GM18511 (cell line): ENCODE results near the gene SSPN.

Experiments used
- ATAC-seq: cut with Tn5 transposase; IDR thresholded peaks from one replicate; pipeline ENCODE4 v1.9.1; 2021; ENCODE audit warnings: mild to moderate bottlenecking, moderate library complexity; ENCODE audit not compliant: unreplicated experiment

The SSPN gene

GRCh38 chr12:26281320-26281719, 85.9 kb downstream of the SSPN start:
- ATAC-seq = no peak

DNA sequence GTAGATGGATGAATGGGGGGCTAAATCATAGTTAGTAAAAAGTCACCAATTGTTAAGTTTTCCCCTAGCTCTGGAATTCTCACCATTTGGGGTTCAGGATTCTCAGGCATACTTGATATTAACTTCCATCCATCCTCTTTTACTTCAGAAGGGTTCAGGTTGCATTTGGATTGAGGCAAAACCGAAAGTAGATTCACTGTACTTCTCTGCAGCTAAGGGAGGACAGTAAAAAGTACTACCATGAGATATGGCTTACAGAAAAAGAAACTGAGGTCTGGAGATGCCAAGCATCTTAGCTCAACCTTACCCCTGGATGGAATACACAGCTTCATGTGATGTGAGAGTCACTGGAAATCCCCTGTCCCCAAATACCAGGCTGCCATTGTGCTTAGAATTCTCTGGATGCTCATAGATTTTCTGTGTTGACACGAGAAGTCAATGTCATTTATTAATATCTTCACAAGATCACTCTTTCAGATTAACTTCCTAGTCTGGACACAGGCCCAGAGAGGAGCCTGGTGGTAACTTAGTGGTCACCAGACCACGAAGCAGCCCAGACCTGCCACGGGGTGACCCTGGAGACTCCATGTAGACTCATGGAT, 87.1 kb downstream of the SSPN start:
- ATAC-seq = no peak

GRCh38 chr12:26283046-26283445, 87.7 kb downstream of the SSPN start:
- ATAC-seq = no peak

DNA sequence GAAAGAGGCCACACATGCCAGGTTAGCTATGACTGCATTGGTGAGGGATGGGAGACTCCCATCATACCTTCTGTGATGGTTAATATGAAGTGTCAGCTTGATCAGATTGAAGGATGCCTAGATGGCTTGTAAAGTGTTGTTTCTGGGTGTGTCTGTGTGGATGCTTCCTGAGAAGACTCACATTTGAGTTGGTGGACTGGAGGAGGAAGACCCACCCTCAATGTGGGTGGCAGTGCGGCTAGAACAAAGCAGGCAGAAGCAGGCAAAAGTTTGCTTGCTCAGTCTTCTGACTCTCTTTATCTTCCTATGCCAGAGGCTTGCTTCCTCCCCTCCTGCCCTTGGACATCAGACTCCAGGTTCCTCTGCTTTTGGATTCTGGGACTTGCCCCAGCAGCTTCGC, 88.2 kb downstream of the SSPN start:
- ATAC-seq = no peak

- no peak for ATAC-seq
Measured at GRCh38 chr12:26285401-26285800, 90.0 kb downstream of the SSPN start.

- no peak for ATAC-seq
Measured at GRCh38 chr12:26286186-26286585, 90.8 kb downstream of the SSPN start.

DNA sequence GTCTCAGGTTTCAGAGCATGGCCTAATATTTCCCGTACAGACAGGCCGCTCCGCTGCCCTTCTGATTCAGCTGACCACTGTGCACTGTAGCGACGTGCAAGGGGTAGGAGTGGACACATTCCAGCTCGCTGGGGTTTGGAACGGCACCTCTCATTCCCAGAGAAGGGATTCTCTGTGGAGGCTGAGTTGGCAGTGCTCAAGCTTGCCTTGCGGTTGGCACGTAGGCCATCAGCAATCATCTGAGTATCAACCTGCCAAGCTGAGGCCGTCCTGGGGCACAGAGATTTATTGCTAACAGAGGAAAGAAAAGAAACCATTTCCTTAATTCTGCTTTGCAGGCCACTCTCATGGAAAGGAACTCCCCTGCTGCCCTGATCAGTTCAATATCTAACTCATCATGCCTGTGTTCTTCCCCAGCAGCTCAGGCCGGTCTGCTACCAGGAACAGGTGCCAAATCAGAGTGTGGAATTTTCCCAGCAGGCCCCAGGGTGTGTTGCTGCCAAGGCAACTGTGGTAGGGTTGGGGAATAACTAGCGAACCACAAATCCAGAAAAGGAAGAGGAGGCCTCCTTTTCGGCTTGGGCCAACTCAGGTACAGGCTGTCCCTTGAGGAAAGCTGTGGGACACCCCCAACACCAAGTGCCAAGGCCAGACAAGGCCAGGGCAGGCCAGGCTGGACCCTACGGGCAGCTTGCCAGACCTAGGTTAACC, 92.5 kb downstream of the SSPN start:
- no peak for ATAC-seq

GRCh38 chr12:26290565-26290964, 95.2 kb downstream of the SSPN start:
- no peak for ATAC-seq

DNA sequence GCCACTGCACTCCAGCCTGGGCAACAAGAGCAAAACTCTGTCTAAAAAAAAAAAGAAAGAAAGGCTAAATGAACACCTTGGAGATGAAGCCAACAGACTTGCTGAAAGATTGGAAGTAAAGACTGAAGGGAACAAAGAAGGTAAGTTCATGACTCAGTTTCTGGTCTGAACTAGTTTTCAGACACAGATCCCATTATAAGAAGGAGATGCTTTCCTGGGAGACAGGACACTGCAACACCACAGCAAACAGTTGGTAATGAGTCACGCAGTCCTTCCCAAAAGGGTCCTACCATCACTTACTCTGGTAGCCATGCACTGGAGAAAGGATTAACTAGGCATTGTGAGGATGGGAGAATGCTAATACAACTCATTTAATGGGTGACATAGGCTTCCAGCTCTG, 97.2 kb downstream of the SSPN start:
- ATAC-seq = no peak

DNA sequence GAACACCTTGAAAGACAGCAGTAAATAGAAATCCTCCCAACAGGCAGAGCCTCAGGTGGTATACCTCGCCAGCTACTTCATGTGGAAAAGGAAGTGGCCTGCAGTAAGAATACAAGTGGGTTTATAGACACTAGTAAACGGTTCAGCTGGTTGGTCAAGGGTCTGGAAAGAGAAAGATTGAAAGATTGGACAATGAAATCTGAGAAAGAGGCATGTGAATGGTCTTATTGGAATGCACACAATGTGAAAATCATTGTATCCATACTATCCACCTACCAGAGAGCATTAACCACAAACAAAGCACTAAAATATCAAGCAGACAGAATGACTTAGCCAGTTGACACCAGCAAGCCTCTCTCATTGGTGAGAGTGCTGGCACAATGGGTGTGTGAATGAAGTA, 98.2 kb downstream of the SSPN start:
- ATAC-seq = no peak

DNA sequence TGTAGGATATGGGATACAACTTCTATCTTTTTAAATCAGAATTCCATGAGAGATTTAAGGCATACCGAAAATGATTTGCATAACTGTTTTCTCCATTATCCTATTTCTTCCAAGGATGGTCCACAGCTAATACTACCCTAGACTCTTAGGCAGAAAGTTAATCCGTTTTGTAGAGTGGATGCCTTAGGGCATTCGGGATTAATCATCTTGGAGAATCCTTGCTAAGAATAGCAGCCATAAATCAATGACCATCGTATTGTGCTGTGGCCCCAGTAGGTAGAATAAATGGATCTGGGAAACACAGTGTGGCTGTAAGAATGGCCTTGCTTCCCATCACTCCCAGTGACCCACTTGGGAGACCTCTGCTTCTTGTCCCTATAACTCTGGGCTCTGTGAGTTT, 99.6 kb downstream of the SSPN start:
- no peak for ATAC-seq

- ATAC-seq = no peak
Measured at GRCh38 chr12:26297396-26298070, 102.2 kb downstream of the SSPN start.

GRCh38 chr12:26298785-26299621, 103.6 kb downstream of the SSPN start:
- peak; percentile 99 for ATAC-seq

GRCh38 chr12:26299751-26300150, 104.4 kb downstream of the SSPN start:
- ATAC-seq = no peak
